SK-N-SH (cell line): ENCODE results near the gene ZNF217. TPM values are rescaled to one million over a fixed set of nuclear protein-coding genes. Genes with fewer than 3 reads are reported as not detected.
"Not testable (repeated sequence)": the region's sequence is repeated elsewhere in the genome, so short reads cannot be mapped to it uniquely, and the experiment has no call there.

Experiments
- CTCF ChIA-PET: fragments of 300-600, 350-600 bp; formaldehyde crosslinking; extraction: SDS; loops from one replicate; lab custom pipeline; 2021; lab: Yijun Ruan, JAX
- POLR2A ChIA-PET: fragments of 350-600 bp; sonication (Branson Sonifier 250); formaldehyde crosslinking; extraction: SDS; loops from one replicate; lab custom pipeline; 2020; ENCODE audit warnings: antibody characterized with exemption, inconsistent platforms; lab: Yijun Ruan, JAX
- DNase-seq: peaks from one replicate; pipeline ENCODE4 v3.0.0; 2012
- H2AFZ ChIP-seq: fragments of 200-600 bp; sonication (generic); 2 replicates; pipeline ENCODE4 v1.8.1; 2016; ENCODE audit warnings: antibody characterized with exemption, mild to moderate bottlenecking, low read depth
- H3F3A ChIP-seq: fragments of 200-600 bp; sonication (generic); replicated peaks from 2 replicates; pipeline ENCODE3; 2016; ENCODE audit warnings: antibody characterized with exemption, mild to moderate bottlenecking; ENCODE audit not compliant: insufficient read depth
- H3K27ac ChIP-seq, 2 experiments: fragments of 200-500 bp in 1 of 2; fragments of 200-600 bp in 1 of 2; sonication (Bioruptor generic) in 1 of 2; sonication (generic), shearing (Covaris generic) in 1 of 2; 2 replicates each; pipeline versions ENCODE4 v1.5.1 to v1.6.1; 2014 to 2016; ENCODE audit warnings: low read depth in 2 of 2, inconsistent platforms in 1 of 2, low read length in 1 of 2, mild to moderate bottlenecking in 1 of 2, mixed read lengths in 1 of 2
- H3K27me3 ChIP-seq: fragments of 200-600 bp; sonication (generic), shearing (Covaris generic); 2 replicates; pipeline ENCODE4 v1.6.1; 2016; ENCODE audit warnings: mixed run types; ENCODE audit not compliant: insufficient read depth
- H3K36me3 ChIP-seq, 2 experiments: fragments of 200-500 bp in 1 of 2; fragments of 200-600 bp in 1 of 2; sonication (Bioruptor generic) in 1 of 2; sonication (generic) in 1 of 2; replicated peaks in 1 of 2; 2 replicates each; pipeline versions ENCODE3 to v1.5.1; 2014 to 2016; ENCODE audit warnings: low read length in 1 of 2, mild to moderate bottlenecking in 1 of 2; ENCODE audit not compliant: insufficient read depth in 2 of 2, control insufficient read depth in 1 of 2
- H3K4me1 ChIP-seq, 2 experiments: fragments of 200-500 bp in 1 of 2; fragments of 200-600 bp in 1 of 2; sonication (Bioruptor generic) in 1 of 2; sonication (generic), shearing (Covaris generic) in 1 of 2; 2 replicates each; pipeline versions ENCODE4 v1.5.1 to v1.6.1; 2014 to 2016; ENCODE audit warnings: low read depth in 1 of 2, low read length in 1 of 2, mixed run types in 1 of 2; ENCODE audit not compliant: insufficient read depth in 2 of 2, control insufficient read depth in 1 of 2
- H3K4me2 ChIP-seq: fragments of 200-600 bp; sonication (generic), shearing (Covaris generic); 2 replicates; pipeline ENCODE4 v1.6.1; 2017; ENCODE audit warnings: mixed run types
- H3K4me3 ChIP-seq, 2 experiments: fragments of 200-500 bp in 1 of 2; fragments of 200-600 bp in 1 of 2; sonication (Bioruptor generic) in 1 of 2; sonication (generic), shearing (Covaris generic) in 1 of 2; 2 replicates each; pipeline versions ENCODE4 v1.5.1 to v1.8.1; 2014 to 2016; ENCODE audit warnings: low read depth in 2 of 2, inconsistent platforms in 1 of 2, low read length in 1 of 2, mild to moderate bottlenecking in 1 of 2, mixed read lengths in 1 of 2, moderate library complexity in 1 of 2
- H3K79me2 ChIP-seq: fragments of 200-600 bp; sonication (generic); 2 replicates; pipeline ENCODE4 v1.8.1; 2017; ENCODE audit warnings: mild to moderate bottlenecking; ENCODE audit not compliant: insufficient read depth
- H3K9ac ChIP-seq: fragments of 200-600 bp; sonication (generic); 2 replicates; pipeline ENCODE4 v1.6.1; 2017; ENCODE audit warnings: mixed run types
- H3K9me2 ChIP-seq: fragments of 200-600 bp; sonication (generic); 2 replicates; pipeline ENCODE4 v1.6.1; 2017; ENCODE audit warnings: mixed run types
- H3K9me3 ChIP-seq: fragments of 200-600 bp; sonication (generic); 2 replicates; pipeline ENCODE4 v1.6.1; 2017; ENCODE audit warnings: mixed run types, mild to moderate bottlenecking, moderate library complexity
- H4K20me1 ChIP-seq: fragments of 200-600 bp; sonication (generic); 2 replicates; pipeline ENCODE4 v1.6.1; 2017; ENCODE audit warnings: mild to moderate bottlenecking, mixed run types; ENCODE audit not compliant: insufficient read depth
- CHD2 ChIP-seq: fragments of 150-350 bp; IDR thresholded peaks from 2 replicates; pipeline ENCODE4 v1.6.1; 2018; ENCODE audit warnings: low read length; ENCODE audit not compliant: partially characterized antibody
- EP300 ChIP-seq, 2 experiments: IDR thresholded peaks; 2 replicates each; pipeline versions ENCODE4 v1.4.0 to v1.6.1; 2012; ENCODE audit warnings: borderline replicate concordance in 1 of 2, low read depth in 1 of 2, low read length in 1 of 2
- FOXJ3 ChIP-seq: sonication (generic); formaldehyde crosslinking; IDR thresholded peaks from 2 replicates; pipeline ENCODE4 v1.5.1; 2020; ENCODE audit warnings: mild to moderate bottlenecking, missing genetic modification reagents
- FOXM1 ChIP-seq: IDR thresholded peaks from 2 replicates; pipeline ENCODE4 v1.4.0; 2012; ENCODE audit warnings: low read depth, mild to moderate bottlenecking
- GABPA ChIP-seq: IDR thresholded peaks from 2 replicates; pipeline ENCODE4 v1.4.0; 2012; ENCODE audit warnings: low read depth, mild to moderate bottlenecking
- JUND ChIP-seq: IDR thresholded peaks from 2 replicates; pipeline ENCODE4 v1.4.0; 2012
- MXI1 ChIP-seq: IDR thresholded peaks from 2 replicates; pipeline ENCODE4 v1.6.1; 2012; ENCODE audit warnings: mild to moderate bottlenecking, low read depth, low read length, improper control_type of control experiment
- NFIC ChIP-seq: IDR thresholded peaks from 2 replicates; pipeline ENCODE4 v1.4.0; 2012; ENCODE audit warnings: borderline replicate concordance
- NRF1 ChIP-seq: IDR thresholded peaks from 2 replicates; pipeline ENCODE4 v1.6.1; 2012; ENCODE audit warnings: low read depth, mild to moderate bottlenecking, low read length
- RCOR1 ChIP-seq: fragments of 150-350 bp; IDR thresholded peaks from 2 replicates; pipeline ENCODE4 v1.6.1; 2017; ENCODE audit warnings: antibody characterized with exemption, low read length
- REST ChIP-seq: IDR thresholded peaks from 2 replicates; pipeline ENCODE4 v1.6.1; 2012; ENCODE audit warnings: mild to moderate bottlenecking, low read depth, low read length, moderate library complexity
- RFX5 ChIP-seq: IDR thresholded peaks from 2 replicates; pipeline ENCODE4 v1.6.1; 2012; ENCODE audit warnings: mild to moderate bottlenecking, improper control_type of control experiment, low read length
- RXRA ChIP-seq: IDR thresholded peaks from 2 replicates; pipeline ENCODE4 v1.4.0; 2012; ENCODE audit warnings: low read depth, mild to moderate bottlenecking, borderline replicate concordance
- TEAD4 ChIP-seq: IDR thresholded peaks from 2 replicates; pipeline ENCODE4 v1.4.0; 2012; ENCODE audit warnings: mild to moderate bottlenecking, borderline replicate concordance; ENCODE audit not compliant: insufficient read depth
- WGBS: methylation state at CpG from one replicate; pipeline ENCODE4 v1.1.6; 2017; ENCODE audit warnings: low lambda C conversion rate; 5-methylcytosine and 5-hydroxymethylcytosine counted together
- polyA plus RNA-seq, 3 experiments: library from polyadenylated mRNA; depleted of rRNA; stranded (reverse); fragments of >200 nt; gene quantifications; 2 replicates each; pipeline ENCODE4 v1.2.3, GENCODE V29; 2012
- TF ChIP-seq, protein P1 (sequence below): IDR thresholded peaks from 2 replicates; pipeline ENCODE4 v1.4.0; 2012; ENCODE audit warnings: low read depth, borderline replicate concordance
- TF ChIP-seq, protein P2 (sequence below): fragments of 150-350 bp; IDR thresholded peaks from 2 replicates; pipeline ENCODE4 v1.6.1; 2017; ENCODE audit warnings: antibody characterized with exemption, low read length, low read depth, borderline replicate concordance

Gene ZNF217
- polyA plus RNA-seq, 1 of the 3 experiments (the other 2 are of a cell fraction): 6.9 TPM

DNA sequence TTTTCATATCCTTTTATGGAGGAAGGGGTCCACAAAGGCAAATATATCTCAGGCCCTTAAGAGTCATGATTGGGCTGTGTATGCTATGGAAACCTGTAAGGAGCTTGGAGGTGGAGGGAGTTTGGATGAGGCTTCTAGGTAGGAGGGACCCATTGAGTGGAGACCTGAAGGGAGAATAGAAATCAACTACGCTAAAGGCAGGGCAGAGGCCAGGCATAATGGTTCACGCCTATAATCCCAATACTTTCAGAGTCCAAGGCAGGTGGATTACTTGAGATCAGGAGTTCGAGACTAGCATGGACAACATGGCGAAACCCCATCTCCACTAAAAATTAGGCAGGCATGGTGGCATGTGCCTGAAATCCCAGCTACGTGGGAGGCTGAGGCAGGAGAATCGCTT, 34.4 kb upstream of the ZNF217 start:
- H3K27me3 ChIP-seq: no peaks in the 10 kb centered on the region
- peaks cover 6% of the 10 kb centered on the region for H3F3A ChIP-seq
- no peaks in the 10 kb centered on the region for H3K9me3 ChIP-seq
- no peak overlapping the region for H2AFZ ChIP-seq
- POLR2A ChIA-PET: no interaction called here
- CTCF ChIA-PET: interaction anchor here (0.7 to 1.0 kb wide), 2 partner anchors 15 to 1983 kb away, joined by 3 to 4 read pairs; no protein-coding TSS in a partner anchor
- no peak overlapping the region for H3K4me3 ChIP-seq
- no peaks in the 10 kb centered on the region for H3K36me3 ChIP-seq
- peaks cover 4 to 9% of the 10 kb centered on the region in 2 experiments for H3K4me1 ChIP-seq
- TF ChIP-seq NFIC: no peak
- no peak for TF ChIP-seq FOXM1
- no peak for TF ChIP-seq JUND
- TF ChIP-seq, protein P1, sequence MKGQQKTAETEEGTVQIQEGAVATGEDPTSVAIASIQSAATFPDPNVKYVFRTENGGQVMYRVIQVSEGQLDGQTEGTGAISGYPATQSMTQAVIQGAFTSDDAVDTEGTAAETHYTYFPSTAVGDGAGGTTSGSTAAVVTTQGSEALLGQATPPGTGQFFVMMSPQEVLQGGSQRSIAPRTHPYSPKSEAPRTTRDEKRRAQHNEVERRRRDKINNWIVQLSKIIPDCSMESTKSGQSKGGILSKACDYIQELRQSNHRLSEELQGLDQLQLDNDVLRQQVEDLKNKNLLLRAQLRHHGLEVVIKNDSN: no peak
- TF ChIP-seq MXI1: no peak
- H3K4me2 ChIP-seq: no peak overlapping the region
- DNase-seq: no peak
- H3K27ac ChIP-seq: no peak overlapping the region
- no peaks in the 10 kb centered on the region for H4K20me1 ChIP-seq
- no peak overlapping the region for H3K9ac ChIP-seq
- H3K79me2 ChIP-seq: no peaks in the 10 kb centered on the region
- 97% methylated on average over 6 of the region's 6 CpGs for WGBS
- no peaks in the 10 kb centered on the region for H3K9me2 ChIP-seq

GRCh38 chr20:53627001-53627400, 33.4 kb upstream of the ZNF217 start:
- H3K36me3 ChIP-seq, H3K4me3 ChIP-seq, H3K4me2 ChIP-seq, H3K27ac ChIP-seq, CTCF ChIA-PET, POLR2A ChIA-PET, H4K20me1 ChIP-seq, H3K9ac ChIP-seq, DNase-seq, H3K79me2 ChIP-seq, H3K9me3 ChIP-seq, H3K9me2 ChIP-seq, H2AFZ ChIP-seq, H3K27me3 ChIP-seq: not testable (repeated sequence)
- Histone ChIP-seq H3F3A (peaks cover 16% of the 10 kb centered on the region), H3K4me1 (peaks cover 14 to 20% of the 10 kb centered on the region in 2 experiments)
- WGBS: 99% methylated on average over 10 of the region's 10 CpGs

- H3K9ac ChIP-seq: no peak overlapping the region
- H4K20me1 ChIP-seq: no peaks in the 10 kb centered on the region
- ChIA-PET CTCF (no interaction called here), POLR2A (no interaction called here)
- H3K27ac ChIP-seq: no peak overlapping the region
- no peak overlapping the region for H2AFZ ChIP-seq
- no peaks in the 10 kb centered on the region for H3K27me3 ChIP-seq
- no peaks in the 10 kb centered on the region for H3K9me3 ChIP-seq
- no peaks in the 10 kb centered on the region for H3K9me2 ChIP-seq
- peaks cover 18 to 24% of the 10 kb centered on the region in 2 experiments for H3K4me1 ChIP-seq
- H3F3A ChIP-seq: peaks cover 20% of the 10 kb centered on the region
- no peak for DNase-seq
- no peaks in the 10 kb centered on the region for H3K79me2 ChIP-seq
- H3K4me2 ChIP-seq: no peak overlapping the region
- no peak overlapping the region for H3K4me3 ChIP-seq
- 96% methylated on average over 2 of the region's 2 CpGs for WGBS
- H3K36me3 ChIP-seq: no peaks in the 10 kb centered on the region
- TF ChIP-seq, protein P2, sequence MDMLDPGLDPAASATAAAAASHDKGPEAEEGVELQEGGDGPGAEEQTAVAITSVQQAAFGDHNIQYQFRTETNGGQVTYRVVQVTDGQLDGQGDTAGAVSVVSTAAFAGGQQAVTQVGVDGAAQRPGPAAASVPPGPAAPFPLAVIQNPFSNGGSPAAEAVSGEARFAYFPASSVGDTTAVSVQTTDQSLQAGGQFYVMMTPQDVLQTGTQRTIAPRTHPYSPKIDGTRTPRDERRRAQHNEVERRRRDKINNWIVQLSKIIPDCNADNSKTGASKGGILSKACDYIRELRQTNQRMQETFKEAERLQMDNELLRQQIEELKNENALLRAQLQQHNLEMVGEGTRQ: no peak
- no peak for TF ChIP-seq CHD2
- TF ChIP-seq RCOR1: no peak
- TF ChIP-seq REST: no peak
- no peak for TF ChIP-seq TEAD4
- TF ChIP-seq RXRA: no peak
- TF ChIP-seq FOXJ3 (CRISPR knock-in tag): no peak
- TF ChIP-seq RFX5: no peak
- no peak for TF ChIP-seq GABPA
- no peak for TF ChIP-seq MXI1
- TF ChIP-seq EP300 (IDR thresholded peaks at IDR 0.05; ENCODE audit: borderline replicate concordance in 1 of 2, low read depth in 1 of 2, low read length in 1 of 2): no peak
- no peak for TF ChIP-seq NRF1
- TF ChIP-seq, protein P1: no peak
Observed at GRCh38 chr20:53626584-53626983, 32.9 kb upstream of the ZNF217 start.
